Activated CD8-positive, alpha-beta T cell treated with anti-CD3 and anti-CD28 coated beads for 36 hours (primary cell): ENCODE data around the gene MIP. TPM values are rescaled to one million over a fixed set of nuclear protein-coding genes. Genes with fewer than 3 reads are reported as not detected.

ENCODE experiments used
- ATAC-seq: fragments of 200-7000 bp; cut with Tn5 transposase; one replicate; pipeline ENCODE4 v1.10.0; 2021; ENCODE audit warnings: mild to moderate bottlenecking, moderate library complexity
- CTCF ChIA-PET: fragments of 350-600 bp; sonication (Branson Sonifier 250); formaldehyde crosslinking; loops from one replicate; lab custom pipeline; 2021; ENCODE audit warnings: antibody characterized with exemption; lab: Charles Lee
- POLR2A ChIA-PET: fragments of 350-600 bp; sonication (Branson Sonifier 250); formaldehyde crosslinking; loops from one replicate; lab custom pipeline; 2021; ENCODE audit warnings: antibody characterized with exemption; lab: Charles Lee
- DNase-seq: peaks from one replicate; pipeline ENCODE4 v3.0.0-alpha.2; 2020
- H3K27ac Mint-ChIP-seq: one replicate; pipeline ENCODE4 v1.8.0; 2021; ENCODE audit warnings: mild to moderate bottlenecking, mixed read lengths
- H3K27me3 Mint-ChIP-seq: one replicate; pipeline ENCODE4 v1.8.0; 2021; ENCODE audit warnings: mixed read lengths
- H3K36me3 Mint-ChIP-seq: one replicate; pipeline ENCODE4 v1.8.0; 2021; ENCODE audit warnings: low read depth, mixed read lengths
- H3K4me1 Mint-ChIP-seq: one replicate; pipeline ENCODE4 v1.8.0; 2021; ENCODE audit warnings: low read depth, mixed read lengths
- H3K4me3 Mint-ChIP-seq: one replicate; pipeline ENCODE4 v1.8.0; 2021; ENCODE audit warnings: mild to moderate bottlenecking, moderate library complexity, mixed read lengths
- H3K9me3 Mint-ChIP-seq: one replicate; pipeline ENCODE4 v1.8.0; 2021; ENCODE audit warnings: mixed read lengths
- intact Hi-C: fragments of 100-400 bp; cut with micrococcal nuclease; formaldehyde crosslinking; loops from one replicate; pipeline ENCODE4 v1.10.0; 2022
- total RNA-seq, 2 experiments: library from RNA; stranded (reverse); gene quantifications; one replicate each; pipeline ENCODE4 v1.2.3, GENCODE V29; 2021
- TF ChIP-seq, protein P1 (sequence below): fragments of 200-600 bp; IDR thresholded peaks from one replicate; pipeline ENCODE4 v1.8.0; 2022; ENCODE audit warnings: antibody characterized with exemption, mild to moderate bottlenecking

Gene MIP
- total RNA-seq, 2 experiments from 2014 or later = not detected

GRCh38 chr12:56461235-56462159 lies 7.0 kb upstream of the MIP start:
- Mint-ChIP-seq H3K36me3 (no peaks in the 10 kb centered on the region), H3K27ac (no peak overlapping the region)
- POLR2A ChIA-PET = interaction anchor here (0.8 to 1.6 kb wide), 3 partner anchors 11 to 257 kb away, joined by 3 to 8 read pairs (median 3); partner anchors contain the start of gene TIMELESS

DNA sequence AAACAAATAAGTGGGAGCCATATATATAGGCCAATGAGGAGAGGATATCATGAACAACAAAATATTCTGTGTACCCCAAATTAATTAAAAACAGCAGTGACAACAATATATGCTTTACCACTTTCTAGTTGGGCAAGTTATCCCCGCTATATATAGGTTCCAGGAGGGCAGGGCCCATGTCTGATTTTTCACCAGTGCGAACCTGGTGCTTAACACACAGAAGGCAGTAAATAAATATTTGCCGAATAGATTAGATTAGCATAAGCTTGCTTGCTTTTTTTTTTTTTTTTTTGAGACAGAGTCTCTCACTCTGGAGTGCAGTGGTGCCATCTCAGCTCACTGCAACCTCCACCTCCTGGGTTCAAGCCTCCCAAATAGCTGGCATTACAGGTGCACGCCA lies 3.4 kb upstream of the MIP start:
- no peak overlapping the region for H3K27ac Mint-ChIP-seq
- DNase-seq (no peak), ATAC-seq (no peak)
- H3K9me3 Mint-ChIP-seq = no peaks in the 10 kb centered on the region
- TF ChIP-seq, protein P1, sequence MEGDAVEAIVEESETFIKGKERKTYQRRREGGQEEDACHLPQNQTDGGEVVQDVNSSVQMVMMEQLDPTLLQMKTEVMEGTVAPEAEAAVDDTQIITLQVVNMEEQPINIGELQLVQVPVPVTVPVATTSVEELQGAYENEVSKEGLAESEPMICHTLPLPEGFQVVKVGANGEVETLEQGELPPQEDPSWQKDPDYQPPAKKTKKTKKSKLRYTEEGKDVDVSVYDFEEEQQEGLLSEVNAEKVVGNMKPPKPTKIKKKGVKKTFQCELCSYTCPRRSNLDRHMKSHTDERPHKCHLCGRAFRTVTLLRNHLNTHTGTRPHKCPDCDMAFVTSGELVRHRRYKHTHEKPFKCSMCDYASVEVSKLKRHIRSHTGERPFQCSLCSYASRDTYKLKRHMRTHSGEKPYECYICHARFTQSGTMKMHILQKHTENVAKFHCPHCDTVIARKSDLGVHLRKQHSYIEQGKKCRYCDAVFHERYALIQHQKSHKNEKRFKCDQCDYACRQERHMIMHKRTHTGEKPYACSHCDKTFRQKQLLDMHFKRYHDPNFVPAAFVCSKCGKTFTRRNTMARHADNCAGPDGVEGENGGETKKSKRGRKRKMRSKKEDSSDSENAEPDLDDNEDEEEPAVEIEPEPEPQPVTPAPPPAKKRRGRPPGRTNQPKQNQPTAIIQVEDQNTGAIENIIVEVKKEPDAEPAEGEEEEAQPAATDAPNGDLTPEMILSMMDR = no peak
- H3K27me3 Mint-ChIP-seq = no peaks in the 10 kb centered on the region
- ChIA-PET CTCF (interaction anchor here (1.0 to 1.3 kb wide), 2 partner anchors 8 to 252 kb away, joined by 3 read pairs; partner anchors contain the start of gene TIMELESS), POLR2A (interaction anchor here (1.4 kb wide), 1 partner anchor 10 kb away, joined by 4 read pairs; no protein-coding TSS in a partner anchor)
- no peaks in the 10 kb centered on the region for H3K4me1 Mint-ChIP-seq
- no peaks in the 10 kb centered on the region for H3K36me3 Mint-ChIP-seq
- intact Hi-C loops = no loop called here
- H3K4me3 Mint-ChIP-seq = no peak overlapping the region

More at GRCh38 chr12:56461235-56462159, 7.0 kb upstream of the MIP start:
- DNase-seq = no peak
- ATAC-seq = no peak
- TF ChIP-seq, protein P1 = no peak
- Mint-ChIP-seq H3K4me3 (no peak overlapping the region), H3K4me1 (peaks cover 4% of the 10 kb centered on the region), H3K9me3 (no peaks in the 10 kb centered on the region), H3K27me3 (no peaks in the 10 kb centered on the region)
- intact Hi-C loops = no loop called here
- CTCF ChIA-PET = interaction anchor here (0.6 to 1.4 kb wide), 6 partner anchors 12 to 272 kb away, joined by 3 to 6 read pairs (median 3); partner anchors contain the start of genes CNPY2, SMARCC2 and TIMELESS

GRCh38 chr12:56451147-56451546 lies 3.3 kb downstream of the MIP start:
- CTCF ChIA-PET = interaction anchor here (1.5 kb wide), 1 partner anchor 13 kb away, joined by 5 read pairs; no protein-coding TSS in a partner anchor
- POLR2A ChIA-PET = interaction anchor here (1.1 kb wide), 1 partner anchor 10 kb away, joined by 3 read pairs; no protein-coding TSS in a partner anchor
- no peaks in the 10 kb centered on the region for H3K9me3 Mint-ChIP-seq
- intact Hi-C loops = no loop called here
- DNase-seq (no peak), ATAC-seq (no peak)
- peaks cover 10% of the 10 kb centered on the region for H3K36me3 Mint-ChIP-seq
- TF ChIP-seq, protein P1 = no peak
- H3K4me1 Mint-ChIP-seq = peaks cover 17% of the 10 kb centered on the region
- no peak overlapping the region for H3K27ac Mint-ChIP-seq
- H3K27me3 Mint-ChIP-seq = no peaks in the 10 kb centered on the region
- no peak overlapping the region for H3K4me3 Mint-ChIP-seq

GRCh38 chr12:56450241-56450640 lies 4.2 kb downstream of the MIP start:
- H3K27ac Mint-ChIP-seq = no peak overlapping the region
- H3K4me1 Mint-ChIP-seq = peaks cover 17% of the 10 kb centered on the region

More at GRCh38 chr12:56450241-56450640, 4.2 kb downstream of the MIP start:
- CTCF ChIA-PET = interaction anchor here (2.0 to 3.9 kb wide), 3 partner anchors 14 to 91 kb away, joined by 6 to 35 read pairs (median 8); partner anchors contain the start of gene STAT2
- H3K27me3 Mint-ChIP-seq = no peaks in the 10 kb centered on the region
- peak overlapping the region; percentile 88 for H3K4me3 Mint-ChIP-seq
- POLR2A ChIA-PET = interaction anchor here (0.8 to 2.5 kb wide), 9 partner anchors 11 to 192 kb away, joined by 3 to 12 read pairs (median 4); partner anchors contain the start of genes ANKRD52, CNPY2, IL23A and SPRYD4
- TF ChIP-seq, protein P1 = no peak
- peaks cover 12% of the 10 kb centered on the region for H3K36me3 Mint-ChIP-seq
- intact Hi-C loops = no loop called here
- no peaks in the 10 kb centered on the region for H3K9me3 Mint-ChIP-seq
- DNase-seq = no peak
- ATAC-seq = no peak
